GM12864 (cell line): ENCODE results near the gene PPP1R14B.
"Not testable (repeated sequence)": the region's sequence is repeated elsewhere in the genome, so short reads cannot be mapped to it uniquely, and the experiment has no call there.

Experiments used
- DNase-seq: peaks from one replicate; pipeline ENCODE4 v3.0.0-alpha.2; 2011; ENCODE audit warnings: low read depth
- H3K4me3 ChIP-seq: 2 replicates; pipeline ENCODE4 v1.5.1; 2011; ENCODE audit warnings: mild to moderate bottlenecking, low read depth, low read length, control low read depth
- CTCF ChIP-seq: IDR thresholded peaks from 2 replicates; pipeline ENCODE4 v1.5.1; 2011; ENCODE audit warnings: low read depth, mild to moderate bottlenecking, moderate library complexity, low read length, control low read depth, inconsistent platforms; ENCODE audit errors: missing control alignments

Gene PPP1R14B

DNA sequence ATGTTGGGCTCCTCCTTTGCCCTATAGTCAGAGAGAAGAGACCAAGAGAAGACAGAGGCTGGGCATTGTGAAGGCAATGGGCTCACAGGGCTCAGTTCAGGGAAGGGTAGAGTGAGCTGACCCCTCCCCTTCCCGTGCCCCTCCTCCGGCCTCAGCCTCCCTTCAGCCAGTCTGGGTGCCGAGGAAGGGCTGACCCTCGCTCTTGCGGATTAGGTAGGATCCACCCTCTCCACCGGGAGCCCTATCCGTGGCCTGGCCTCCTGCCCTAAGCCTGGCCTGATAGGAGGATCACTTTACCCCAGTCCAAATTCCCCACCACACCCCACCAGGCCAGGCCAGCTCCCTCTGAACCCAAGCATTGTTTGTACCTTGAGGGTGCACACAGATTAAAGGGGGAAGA is 1.8 kb upstream of the PPP1R14B start:
- no peak for TF ChIP-seq CTCF
- no peak for DNase-seq
- H3K4me3 ChIP-seq, result no peak overlapping the region

DNA sequence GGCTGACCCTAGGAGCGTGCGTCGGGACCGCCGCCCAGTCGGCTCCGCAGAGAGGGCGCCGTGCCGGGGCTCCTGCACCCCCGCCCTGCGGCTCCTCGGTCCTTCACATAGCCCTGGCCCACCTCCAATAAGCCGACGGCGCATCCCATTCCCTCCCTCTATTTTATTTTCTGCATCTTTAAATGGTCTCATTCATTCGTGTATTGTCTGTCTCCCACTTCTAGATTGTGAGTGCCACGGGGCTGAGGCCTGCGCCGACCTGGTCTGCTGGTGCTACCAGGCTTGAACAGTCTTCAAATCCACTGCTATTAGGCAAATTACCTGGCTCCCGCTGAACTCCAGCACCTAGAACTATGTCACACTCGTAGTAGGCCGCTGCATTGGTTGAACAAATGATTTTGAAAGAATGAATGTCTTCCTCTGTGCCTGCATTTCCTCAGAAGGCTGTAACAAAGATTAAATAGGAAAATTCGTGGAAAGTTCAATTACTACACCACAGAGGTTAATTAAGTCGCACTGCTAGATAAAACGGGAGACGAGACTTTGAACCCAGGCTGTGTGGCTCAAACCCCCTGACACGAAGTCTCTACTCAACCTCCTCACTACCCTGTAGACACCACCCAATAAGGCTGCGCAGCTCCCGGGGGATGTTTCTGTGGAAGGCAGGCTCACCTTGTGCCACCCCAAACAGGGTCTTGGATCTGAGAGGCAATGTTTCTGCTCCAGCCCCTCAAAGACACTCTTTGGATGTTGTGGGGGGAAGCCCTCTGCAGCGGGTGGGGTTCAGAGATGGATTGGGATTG is 1.2 kb upstream of the PPP1R14B start:
- peak overlapping the region; percentile 61; the same call in 1 of the 2 replicates for H3K4me3 ChIP-seq
- no peak for DNase-seq
- TF ChIP-seq CTCF, result no peak

- DNase-seq, result not testable (repeated sequence)
- peak overlapping the region; percentile 86 for H3K4me3 ChIP-seq
Observed at GRCh38 chr11:64246621-64246870, 197 bp downstream of the PPP1R14B start.

DNA sequence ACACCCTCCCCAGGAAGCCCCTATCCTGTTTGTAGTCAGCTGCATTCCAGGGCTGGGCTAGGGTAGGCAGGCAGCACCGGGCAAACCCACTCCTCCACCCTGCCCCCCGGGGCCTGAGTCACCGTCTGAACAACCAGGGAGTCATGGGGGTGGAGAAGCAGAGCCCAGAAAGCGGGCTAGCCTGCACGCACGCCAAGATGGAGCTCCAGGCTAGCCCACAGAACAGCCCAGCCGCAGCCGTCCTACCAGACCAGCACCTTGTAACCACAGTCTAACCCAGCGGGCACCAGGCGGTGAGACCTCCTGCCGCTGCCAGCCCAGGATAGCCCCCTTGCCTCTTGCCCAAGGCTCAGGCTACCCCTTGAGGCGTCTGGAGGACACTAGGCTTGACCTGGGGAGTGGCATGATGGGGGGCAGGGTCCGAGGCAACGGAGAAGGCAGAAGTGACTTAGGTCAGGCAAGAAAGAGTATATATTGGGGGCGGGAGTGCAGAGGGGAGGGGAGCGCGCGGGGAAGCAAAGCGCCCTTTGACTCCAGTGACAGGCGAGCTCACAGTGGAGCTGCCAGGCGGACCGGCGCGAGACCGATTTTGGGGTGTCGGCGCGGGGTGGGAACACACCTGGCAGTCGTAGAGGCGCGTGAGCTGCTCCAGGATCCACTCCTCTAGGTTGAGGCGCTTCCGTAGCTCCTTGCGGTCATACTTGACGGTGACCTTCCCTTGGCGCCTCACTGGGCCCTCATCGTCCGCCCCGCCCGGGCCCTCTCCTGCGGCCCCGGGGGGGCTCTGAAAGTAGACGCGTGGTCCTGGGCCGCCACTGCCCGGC is 734 bp downstream of the PPP1R14B start:
- no peak for DNase-seq
- TF ChIP-seq CTCF, result no peak
- H3K4me3 ChIP-seq, result peak overlapping the region; percentile 86

DNA sequence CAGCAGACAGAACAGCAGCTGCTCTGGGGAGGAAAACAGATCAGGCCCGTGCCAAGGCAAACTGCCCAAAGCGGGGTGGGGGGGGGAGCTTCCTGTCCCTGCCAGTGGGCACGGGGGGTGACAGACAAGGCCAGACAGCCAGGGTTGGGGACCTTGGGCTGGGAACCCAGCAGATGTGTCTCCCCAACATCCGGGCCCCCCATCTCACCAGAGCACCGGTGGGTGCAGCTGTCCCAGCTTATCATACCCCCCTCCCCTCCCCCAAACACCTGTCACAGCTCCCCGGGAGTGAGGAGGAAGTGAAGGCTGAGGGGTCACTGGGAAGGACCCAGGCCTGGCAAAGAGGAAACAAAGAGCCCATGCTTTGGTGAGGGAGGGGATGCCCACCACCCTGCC is 1.3 kb downstream of the PPP1R14B start:
- TF ChIP-seq CTCF, result no peak
- no peak for DNase-seq
- peak overlapping the region; percentile 86 for H3K4me3 ChIP-seq

DNA sequence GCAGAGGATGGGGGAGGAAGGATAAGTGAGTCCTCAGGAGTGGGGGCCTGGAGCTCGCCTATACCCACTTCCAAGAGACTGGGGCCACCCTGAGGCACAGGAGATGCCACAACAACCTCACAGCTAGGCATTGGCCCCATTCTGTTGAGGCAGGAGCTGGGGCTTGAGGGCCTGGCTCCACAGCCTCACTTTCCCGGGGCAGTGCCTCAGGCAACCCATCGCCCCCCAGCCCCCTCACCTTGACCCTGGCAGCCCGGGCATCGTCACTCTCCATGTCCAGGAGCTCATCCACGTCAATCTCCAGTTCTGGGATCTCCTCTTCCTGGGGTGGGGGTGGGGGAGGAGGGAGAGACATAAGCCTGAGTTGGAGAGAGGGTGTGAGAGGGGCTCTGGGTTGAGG is 1.8 kb downstream of the PPP1R14B start:
- H3K4me3 ChIP-seq, result peak overlapping the region; percentile 86
- no peak for DNase-seq
- no peak for TF ChIP-seq CTCF

DNA sequence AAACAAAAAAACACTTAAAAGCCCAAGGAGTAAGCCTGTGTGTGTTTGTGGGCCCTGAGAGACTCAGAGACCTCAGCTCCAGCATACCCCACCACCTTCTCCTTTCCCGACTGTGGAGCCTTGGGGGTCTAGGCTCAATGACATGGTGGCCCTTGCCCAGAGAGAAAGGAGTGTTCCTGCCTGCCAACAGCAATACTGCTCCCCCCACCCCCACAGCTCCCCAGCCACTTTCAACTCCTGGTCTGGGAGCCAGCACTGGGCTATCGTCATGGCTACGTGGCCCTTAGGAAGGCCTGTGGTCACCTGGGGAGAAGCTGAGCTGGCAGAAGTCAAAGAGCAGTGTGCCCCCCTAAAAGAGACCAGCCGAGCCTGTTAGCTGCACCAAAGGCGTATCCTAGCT is 2.6 kb downstream of the PPP1R14B start:
- TF ChIP-seq CTCF, result no peak
- no peak for DNase-seq
- no peak overlapping the region for H3K4me3 ChIP-seq
